GM12874 (cell line): ENCODE data around the gene LIMS1.

Source experiments
- CTCF ChIP-seq: IDR thresholded peaks from 2 replicates; pipeline ENCODE4 v1.5.1; 2011; ENCODE audit warnings: low read depth, mild to moderate bottlenecking, control low read depth, low read length, moderate library complexity; ENCODE audit not compliant: insufficient read depth

Gene LIMS1

DNA sequence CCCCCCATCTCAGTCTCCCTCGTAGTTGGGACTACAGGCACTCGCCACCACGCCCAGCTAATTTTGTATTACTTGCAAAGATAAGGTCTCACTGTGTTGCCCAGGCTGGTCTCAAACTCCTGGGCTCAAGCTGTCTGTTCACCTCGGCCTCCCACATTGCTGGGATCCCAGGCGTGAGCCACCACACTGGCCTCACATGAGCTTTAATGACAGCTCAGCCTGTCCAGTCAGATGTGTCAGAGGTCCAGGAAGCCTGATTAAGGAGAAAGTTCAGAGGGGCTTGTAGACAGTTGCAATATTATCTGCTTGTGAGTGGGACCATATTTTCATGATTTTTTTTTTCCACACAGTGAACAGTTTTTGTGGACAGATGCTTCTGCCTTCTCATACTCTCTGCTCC, 82.0 kb downstream of the LIMS1 start:
- no peak for TF ChIP-seq CTCF

DNA sequence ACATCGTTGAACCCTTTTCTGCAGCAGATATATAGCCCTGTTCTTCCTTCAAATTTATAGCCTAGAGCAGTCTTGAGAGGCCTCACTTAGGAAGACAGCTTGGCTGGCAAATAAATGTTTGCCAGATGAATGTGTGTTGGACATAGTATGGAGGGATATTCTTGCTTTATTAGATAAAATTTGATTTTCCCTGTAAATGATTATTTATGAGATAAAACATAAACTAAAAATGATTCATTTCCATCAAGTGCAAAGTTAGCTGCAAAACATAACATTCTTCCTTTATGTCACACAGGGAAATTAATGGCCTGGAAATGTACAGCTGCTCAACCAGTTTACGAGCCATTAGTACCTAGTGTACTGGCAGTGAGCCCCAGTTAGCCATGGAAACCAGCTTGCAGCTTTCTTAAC, 82.5 kb downstream of the LIMS1 start:
- TF ChIP-seq CTCF, result no peak

DNA sequence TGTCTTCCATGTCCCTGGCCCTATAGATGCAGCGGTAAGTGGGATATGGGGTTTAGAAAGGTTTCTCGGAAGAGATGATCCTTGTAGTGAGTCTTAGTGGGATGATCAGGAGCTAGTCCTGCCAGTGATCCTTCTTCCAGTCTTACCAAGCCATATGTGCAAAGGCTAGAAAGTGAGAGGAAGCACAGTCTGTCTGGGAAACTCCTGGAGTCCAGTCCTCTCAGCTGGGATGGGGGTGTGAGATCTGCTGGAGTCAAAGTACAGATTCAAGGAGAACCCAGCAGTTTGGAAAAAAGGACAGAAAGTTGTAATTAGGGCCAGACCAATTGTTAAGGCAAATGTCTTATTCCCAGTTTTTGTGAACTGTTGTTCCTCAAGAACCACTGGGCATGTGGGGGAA, 83.3 kb downstream of the LIMS1 start:
- TF ChIP-seq CTCF, result no peak

GRCh38 chr2:108619925-108620620, 85.8 kb downstream of the LIMS1 start:
- TF ChIP-seq CTCF, result no peak

DNA sequence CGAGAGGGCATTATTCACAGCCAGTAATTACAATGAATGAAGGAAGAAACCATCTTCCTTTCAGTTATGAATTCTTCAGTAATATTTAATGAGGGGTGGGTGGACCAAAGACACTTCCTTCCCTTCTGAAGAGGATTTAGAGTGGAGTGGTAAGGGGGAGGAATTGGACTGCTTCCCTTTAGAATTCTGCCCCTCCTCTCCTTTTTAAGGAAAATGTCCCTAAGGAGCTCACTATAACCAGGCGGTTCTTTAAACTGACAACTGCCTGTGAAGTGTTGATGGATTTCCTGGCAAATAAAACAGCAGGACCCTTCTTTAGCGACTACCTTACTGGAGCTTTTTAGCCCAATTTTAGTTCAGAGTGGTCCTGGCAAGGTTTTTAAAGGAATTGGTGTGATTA, 86.4 kb downstream of the LIMS1 start:
- TF ChIP-seq CTCF, result no peak

DNA sequence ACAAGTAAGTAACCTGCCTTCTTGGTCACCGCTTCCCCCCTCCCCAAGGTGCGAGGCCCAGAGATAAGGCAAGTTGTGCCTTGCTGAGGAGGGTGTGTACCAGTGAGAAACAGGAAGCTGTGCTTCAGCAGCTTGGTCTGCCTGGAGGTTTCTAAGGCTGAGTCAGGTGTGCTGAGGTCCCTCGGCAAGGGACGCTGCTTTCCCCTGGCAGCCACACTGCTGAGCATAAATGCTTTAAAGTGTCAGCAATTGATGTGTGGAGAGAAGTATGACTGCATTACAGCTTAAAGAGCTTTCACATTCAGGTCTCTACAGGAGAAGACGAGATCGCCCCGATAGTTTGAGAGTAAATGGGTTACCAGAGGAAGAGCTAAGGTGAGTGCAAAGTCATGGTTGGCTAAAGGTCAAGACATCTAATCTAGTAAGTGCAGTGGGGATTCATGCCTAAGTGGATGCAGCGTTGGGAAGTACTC, 86.9 kb downstream of the LIMS1 start:
- TF ChIP-seq CTCF, result no peak

DNA sequence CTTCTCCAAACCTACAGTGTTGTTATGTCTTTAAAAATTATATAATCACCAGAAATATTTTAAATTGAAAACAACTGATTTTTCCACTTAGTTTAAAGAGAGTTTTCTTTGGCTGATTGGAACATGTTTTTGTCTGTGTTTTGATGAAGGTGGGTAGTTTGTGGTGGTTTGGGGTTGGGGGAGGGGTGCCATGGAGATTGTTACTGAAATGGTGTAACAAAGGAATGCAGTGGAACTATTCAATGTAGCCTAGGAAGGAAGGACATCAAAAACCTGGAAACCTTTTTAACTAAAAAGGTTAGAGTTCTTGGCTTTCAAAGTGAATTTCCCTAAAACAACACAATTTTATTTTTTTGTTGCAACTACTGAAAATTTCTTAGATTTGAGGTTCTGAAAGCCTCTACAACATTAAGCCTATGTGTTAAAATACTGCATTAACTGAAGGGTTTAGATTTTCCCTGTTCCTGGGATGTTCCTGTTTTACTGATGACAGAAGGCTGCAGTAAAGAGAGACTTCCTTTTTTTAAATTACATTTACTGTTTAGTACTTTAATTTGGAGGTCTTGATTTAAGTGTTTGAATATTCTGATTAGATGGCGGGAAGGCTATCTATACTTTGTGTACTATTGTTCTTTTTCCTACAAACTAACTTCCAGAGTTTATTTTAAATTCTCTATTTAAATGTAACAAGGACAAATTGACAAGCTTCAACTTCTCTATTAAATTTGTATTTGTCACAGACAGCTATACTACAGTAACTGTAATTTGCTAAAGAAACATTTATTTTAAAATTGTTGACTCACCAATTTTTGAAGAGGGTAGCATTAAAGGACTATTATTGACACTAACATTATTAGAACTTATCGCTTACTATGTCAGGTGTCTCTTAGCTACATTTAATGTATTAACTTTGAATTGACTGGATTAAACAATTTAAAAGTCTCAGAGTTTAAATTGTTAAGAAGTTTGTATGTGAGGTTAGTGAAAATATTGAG, 87.7 kb downstream of the LIMS1 start:
- no peak for TF ChIP-seq CTCF
